LNCAP (cell line): Measurements from ENCODE around the gene AGXT2.

ENCODE experiments used
- TF ChIP-seq, protein P1 (sequence below): fragments of 450-650 bp; IDR thresholded peaks from 2 replicates; pipeline ENCODE4 v1.5.1; 2017; ENCODE audit warnings: mild to moderate bottlenecking

The AGXT2 gene

DNA sequence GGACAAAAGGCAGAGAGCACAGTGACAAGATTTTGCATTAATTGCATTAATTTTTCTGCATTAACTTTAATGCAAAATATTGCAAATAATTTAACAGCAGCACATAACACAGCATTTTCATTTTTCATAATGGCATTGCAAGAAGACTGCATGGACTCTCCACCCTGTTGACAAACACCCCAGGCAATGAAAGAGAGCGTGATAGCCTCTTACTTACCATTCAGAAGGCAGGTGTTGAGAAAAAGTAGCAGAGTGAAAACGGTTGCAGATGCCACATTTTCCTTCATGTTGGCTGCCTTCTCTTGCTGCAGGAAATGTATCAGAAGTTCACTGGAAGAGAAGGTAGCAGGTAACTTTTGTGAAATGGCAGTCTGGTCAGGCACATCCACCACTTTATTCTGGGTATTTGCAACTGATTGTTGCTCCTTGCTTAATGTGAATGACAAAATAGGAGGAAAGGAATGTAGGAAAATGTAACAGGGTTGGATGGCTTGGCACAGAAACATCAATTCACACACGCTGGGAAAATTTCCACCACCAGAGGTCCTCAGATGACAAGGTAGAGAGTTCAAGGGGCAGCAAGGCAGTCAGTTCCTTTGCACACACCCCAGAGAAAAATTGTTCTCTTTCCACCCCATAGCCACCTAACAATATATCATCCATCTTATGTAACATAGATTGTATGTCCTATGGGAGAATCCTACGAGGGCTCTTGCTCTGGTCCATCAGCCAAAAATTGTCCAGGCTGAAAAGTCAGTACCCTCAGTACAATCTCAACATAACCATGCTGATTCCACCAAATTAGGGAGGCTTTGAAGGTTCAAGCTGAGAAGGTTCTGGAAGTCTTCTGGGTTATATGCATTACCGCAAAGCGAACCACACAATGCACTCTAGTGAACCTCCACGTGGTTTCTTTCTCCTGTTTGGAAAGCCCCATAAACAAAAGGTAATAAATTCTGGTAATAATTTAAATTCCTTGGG lies 41.9 kb upstream of the AGXT2 start:
- TF ChIP-seq, protein P1, sequence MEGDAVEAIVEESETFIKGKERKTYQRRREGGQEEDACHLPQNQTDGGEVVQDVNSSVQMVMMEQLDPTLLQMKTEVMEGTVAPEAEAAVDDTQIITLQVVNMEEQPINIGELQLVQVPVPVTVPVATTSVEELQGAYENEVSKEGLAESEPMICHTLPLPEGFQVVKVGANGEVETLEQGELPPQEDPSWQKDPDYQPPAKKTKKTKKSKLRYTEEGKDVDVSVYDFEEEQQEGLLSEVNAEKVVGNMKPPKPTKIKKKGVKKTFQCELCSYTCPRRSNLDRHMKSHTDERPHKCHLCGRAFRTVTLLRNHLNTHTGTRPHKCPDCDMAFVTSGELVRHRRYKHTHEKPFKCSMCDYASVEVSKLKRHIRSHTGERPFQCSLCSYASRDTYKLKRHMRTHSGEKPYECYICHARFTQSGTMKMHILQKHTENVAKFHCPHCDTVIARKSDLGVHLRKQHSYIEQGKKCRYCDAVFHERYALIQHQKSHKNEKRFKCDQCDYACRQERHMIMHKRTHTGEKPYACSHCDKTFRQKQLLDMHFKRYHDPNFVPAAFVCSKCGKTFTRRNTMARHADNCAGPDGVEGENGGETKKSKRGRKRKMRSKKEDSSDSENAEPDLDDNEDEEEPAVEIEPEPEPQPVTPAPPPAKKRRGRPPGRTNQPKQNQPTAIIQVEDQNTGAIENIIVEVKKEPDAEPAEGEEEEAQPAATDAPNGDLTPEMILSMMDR = peak; percentile 89

GRCh38 chr5:35087991-35088390 lies 40.2 kb upstream of the AGXT2 start:
- TF ChIP-seq, protein P1 = no peak

DNA sequence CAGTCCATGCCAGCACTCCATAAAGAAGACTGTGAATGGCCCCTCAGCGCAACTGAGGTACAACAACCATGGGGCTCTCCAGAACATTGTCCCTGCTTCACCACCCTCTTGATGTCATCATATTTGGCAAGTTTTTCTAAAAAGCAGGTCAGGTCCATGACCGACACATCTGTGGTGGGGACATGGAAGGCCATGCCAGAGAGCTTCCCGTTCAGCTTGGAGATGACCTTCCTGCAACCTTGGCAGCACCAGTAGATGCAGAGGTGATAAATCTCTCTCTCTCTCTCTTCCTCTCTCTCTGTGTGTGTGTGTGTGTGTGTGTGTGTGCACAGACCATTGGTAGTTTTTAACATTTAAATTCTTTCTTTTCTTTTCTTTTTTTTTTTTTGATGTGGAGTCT lies 35.4 kb upstream of the AGXT2 start:
- TF ChIP-seq, protein P1 = no peak

DNA sequence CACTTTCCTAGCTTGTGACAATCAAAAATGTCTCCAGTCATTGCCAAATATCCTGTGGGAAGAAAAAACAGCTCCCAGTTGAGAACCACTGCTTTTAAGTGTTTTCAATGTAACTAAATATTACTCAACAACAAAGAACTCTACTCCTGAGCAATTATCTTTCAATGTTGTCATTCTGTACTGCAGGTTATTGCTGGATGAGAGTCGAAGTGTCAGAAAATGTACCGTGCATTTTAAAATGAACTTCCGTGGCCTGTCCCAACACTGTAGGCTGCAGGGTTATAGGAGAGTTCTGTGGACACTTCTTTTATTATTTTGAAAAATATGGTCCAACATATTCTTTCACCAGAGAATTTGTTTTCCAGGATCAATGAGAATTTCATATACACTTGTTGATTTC lies 34.8 kb upstream of the AGXT2 start:
- TF ChIP-seq, protein P1 = no peak

DNA sequence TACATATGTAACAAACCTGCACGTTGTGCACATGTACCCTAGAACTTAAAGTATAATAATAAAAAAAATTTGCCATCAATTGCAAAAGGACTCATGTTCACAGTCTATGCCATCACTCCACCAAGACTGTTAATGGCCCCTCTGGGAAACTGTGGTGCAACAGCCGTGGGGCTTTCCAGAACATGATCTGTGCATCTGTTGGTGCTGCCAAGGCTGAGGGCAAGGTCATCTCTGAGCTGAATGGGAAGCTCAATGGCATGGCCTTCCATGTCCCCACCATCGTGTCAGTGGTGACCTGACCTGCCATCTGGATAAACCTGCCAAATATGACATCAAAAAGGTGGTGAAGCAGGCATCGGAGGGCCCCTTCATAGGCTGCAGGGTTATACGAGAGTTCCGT lies 33.4 kb upstream of the AGXT2 start:
- TF ChIP-seq, protein P1 = no peak

- TF ChIP-seq, protein P1 = no peak
Measured at GRCh38 chr5:35073160-35073559, 25.4 kb upstream of the AGXT2 start.

DNA sequence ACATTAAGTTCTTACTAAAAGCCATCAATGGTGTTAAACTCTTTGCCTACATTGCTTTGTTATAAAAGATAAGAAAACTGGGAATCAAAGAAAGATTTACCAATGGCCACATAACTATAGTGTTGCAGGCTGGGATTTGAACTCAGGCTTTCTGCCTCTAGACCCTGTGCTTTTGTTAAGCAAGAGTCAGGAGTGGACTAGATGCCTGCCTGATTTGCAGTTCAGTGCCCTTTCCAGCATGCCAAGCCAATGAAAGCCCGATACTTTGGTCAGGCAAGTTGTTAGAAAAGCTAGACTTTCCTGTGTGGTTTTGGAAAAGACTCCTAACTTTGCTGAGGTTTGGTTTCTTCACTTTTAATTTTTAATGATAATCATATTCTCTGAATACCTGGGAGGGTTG lies 21.4 kb upstream of the AGXT2 start:
- TF ChIP-seq, protein P1 = no peak
